SU-DHL-6 (cell line): ENCODE measurements around the gene EIF3B.

Source experiments
- H2AFZ ChIP-seq: fragments of 200-600 bp; sonication (generic); 2 replicates; pipeline ENCODE4 v1.6.1; 2014; ENCODE audit warnings: low read depth, mild to moderate bottlenecking, moderate library complexity, mixed read lengths, antibody characterized with exemption, low read length; ENCODE audit not compliant: severe bottlenecking
- H3F3A ChIP-seq: fragments of 200-600 bp; shearing (Covaris generic); 2 replicates; pipeline ENCODE4 v1.6.0; 2016; ENCODE audit warnings: antibody characterized with exemption, mild to moderate bottlenecking; ENCODE audit not compliant: insufficient read depth
- H3K27ac ChIP-seq: fragments of 200-600 bp; sonication (generic); 2 replicates; pipeline ENCODE4 v1.5.1; 2016; ENCODE audit warnings: low read depth, mild to moderate bottlenecking, low read length, moderate library complexity, mixed read lengths
- H3K27me3 ChIP-seq: fragments of 200-600 bp; sonication (generic), shearing (Covaris generic); 2 replicates; pipeline ENCODE4 v1.6.0; 2014; ENCODE audit warnings: mild to moderate bottlenecking, low read length
- H3K36me3 ChIP-seq: fragments of 200-600 bp; sonication (generic); 2 replicates; pipeline ENCODE4 v1.6.1; 2014; ENCODE audit warnings: mild to moderate bottlenecking, low read length, mixed read lengths
- H3K4me2 ChIP-seq: fragments of 300-600, 200-600 bp; shearing (Covaris generic), sonication (generic); 2 replicates; pipeline ENCODE4 v1.6.0; 2014; ENCODE audit warnings: low read length, low read depth, mild to moderate bottlenecking; ENCODE audit not compliant: poor library complexity, severe bottlenecking
- H3K4me3 ChIP-seq: fragments of 200-600 bp; sonication (generic); 2 replicates; pipeline ENCODE4 v1.5.1; 2014; ENCODE audit warnings: antibody characterized with exemption, low read length, mild to moderate bottlenecking, mixed read lengths; ENCODE audit not compliant: insufficient read depth, poor library complexity, severe bottlenecking
- H3K79me2 ChIP-seq: fragments of 200-600 bp; sonication (generic); 2 replicates; pipeline ENCODE4 v1.6.1; 2014; ENCODE audit warnings: mild to moderate bottlenecking, low read length, moderate library complexity; ENCODE audit not compliant: insufficient read depth
- H3K9ac ChIP-seq: fragments of 200-600 bp; sonication (generic); 2 replicates; pipeline ENCODE4 v1.7.0; 2014; ENCODE audit warnings: mild to moderate bottlenecking, low read length
- H3K9me2 ChIP-seq: fragments of 200-600 bp; sonication (generic); replicated peaks from 2 replicates; pipeline ENCODE4 v1.6.1; 2014; ENCODE audit warnings: low read length; ENCODE audit not compliant: insufficient read depth
- H3K9me3 ChIP-seq: fragments of 200-600 bp; sonication (generic); 2 replicates; pipeline ENCODE4 v1.6.1; 2014; ENCODE audit warnings: low read length, mixed read lengths; ENCODE audit not compliant: insufficient read depth
- H4K20me1 ChIP-seq: fragments of 200-600 bp; sonication (generic); 2 replicates; pipeline ENCODE4 v1.6.1; 2014; ENCODE audit warnings: low read depth, mild to moderate bottlenecking, antibody characterized with exemption, low read length, moderate library complexity, mixed read lengths
- CTCF ChIP-seq: fragments of 200-600 bp; sonication (generic); IDR thresholded peaks from one replicate; pipeline ENCODE4 v1.5.1; 2017; ENCODE audit warnings: antibody characterized with exemption, mild to moderate bottlenecking, low read length, moderate library complexity; ENCODE audit not compliant: insufficient read depth, poor library complexity, severe bottlenecking
- EZH2phosphoT487 ChIP-seq: fragments of 200-600 bp; sonication (generic), shearing (Covaris generic); conservative IDR thresholded peaks from 2 replicates; pipeline ENCODE4 v1.6.1; 2018; ENCODE audit warnings: mild to moderate bottlenecking, antibody characterized with exemption, low read length, moderate library complexity, mixed read lengths

The EIF3B gene

GRCh38 chr7:2350861-2351260 lies 3.8 kb upstream of the EIF3B start:
- no peaks in the 10 kb centered on the region for H3K27me3 ChIP-seq
- no peak for TF ChIP-seq EZH2phosphoT487
- no peak for TF ChIP-seq CTCF
- no peak overlapping the region for H3K4me2 ChIP-seq
- peaks cover 5% of the 10 kb centered on the region for H3F3A ChIP-seq
- H3K9me2 ChIP-seq, result no peaks in the 10 kb centered on the region
- H3K79me2 ChIP-seq, result peaks cover 46% of the 10 kb centered on the region
- H3K27ac ChIP-seq, result no peak overlapping the region
- H2AFZ ChIP-seq, result no peak overlapping the region
- H3K9ac ChIP-seq, result no peak overlapping the region
- no peak overlapping the region for H3K4me3 ChIP-seq
- H4K20me1 ChIP-seq, result peaks cover 6% of the 10 kb centered on the region
- no peaks in the 10 kb centered on the region for H3K36me3 ChIP-seq
- no peaks in the 10 kb centered on the region for H3K9me3 ChIP-seq

GRCh38 chr7:2353113-2353935 lies 1.3 kb upstream of the EIF3B start:
- H3K36me3 ChIP-seq, result peaks cover 12% of the 10 kb centered on the region; the same call in 1 of the 2 replicates
- TF ChIP-seq EZH2phosphoT487 (no peak), CTCF (no peak)
- peak overlapping the region; percentile 96 for H3K4me3 ChIP-seq
- H2AFZ ChIP-seq, result peak overlapping the region; percentile 94
- peak overlapping the region; percentile 92 for H3K27ac ChIP-seq
- no peaks in the 10 kb centered on the region for H3K9me2 ChIP-seq
- peak overlapping the region; percentile 79 for H3K4me2 ChIP-seq
- H3F3A ChIP-seq, result peaks cover 5% of the 10 kb centered on the region
- no peaks in the 10 kb centered on the region for H3K27me3 ChIP-seq
- peaks cover 71% of the 10 kb centered on the region for H3K79me2 ChIP-seq
- peak overlapping the region; percentile 99 for H3K9ac ChIP-seq
- no peaks in the 10 kb centered on the region for H3K9me3 ChIP-seq
- H4K20me1 ChIP-seq, result peaks cover 18% of the 10 kb centered on the region

- no peak for TF ChIP-seq EZH2phosphoT487
- no peak for TF ChIP-seq CTCF
- H3K27me3 ChIP-seq, result no peaks in the 10 kb centered on the region
- peak overlapping the region; percentile 79 for H3K4me2 ChIP-seq
- H2AFZ ChIP-seq, result peak overlapping the region; percentile 94
- peaks cover 14% of the 10 kb centered on the region; the same call in 1 of the 2 replicates for H3K36me3 ChIP-seq
- H3K4me3 ChIP-seq, result peak overlapping the region; percentile 96
- peak overlapping the region; percentile 99 for H3K9ac ChIP-seq
- peak overlapping the region; percentile 92 for H3K27ac ChIP-seq
- peaks cover 5% of the 10 kb centered on the region for H3F3A ChIP-seq
- H3K9me2 ChIP-seq, result no peaks in the 10 kb centered on the region
- H4K20me1 ChIP-seq, result peaks cover 20% of the 10 kb centered on the region
- H3K9me3 ChIP-seq, result no peaks in the 10 kb centered on the region
- H3K79me2 ChIP-seq, result peaks cover 72% of the 10 kb centered on the region
Measured at GRCh38 chr7:2353936-2354185, 766 bp upstream of the EIF3B start.
